Chondrocyte (in vitro differentiated cells): ENCODE measurements around the gene BEND2. TPM values are rescaled to one million over a fixed set of nuclear protein-coding genes. Genes with fewer than 3 reads are reported as not detected.

ENCODE experiments used
- DNase-seq: peaks from one replicate; pipeline ENCODE4 v3.0.0; 2021; ENCODE audit warnings: mixed read lengths, low spot score
- H3K27ac Mint-ChIP-seq: one replicate; pipeline ENCODE4 v1.8.0; 2021; ENCODE audit warnings: mild to moderate bottlenecking, moderate library complexity, mixed read lengths; ENCODE audit not compliant: unreplicated experiment
- H3K27me3 Mint-ChIP-seq: 2 replicates; pipeline ENCODE4 v1.8.0; 2021; ENCODE audit warnings: low read depth, mixed read lengths
- H3K36me3 Mint-ChIP-seq: 2 replicates; pipeline ENCODE4 v1.8.0; 2021; ENCODE audit warnings: low read depth, mixed read lengths
- H3K4me1 Mint-ChIP-seq: 2 replicates; pipeline ENCODE4 v1.8.0; 2021; ENCODE audit warnings: low read depth, mild to moderate bottlenecking, mixed read lengths
- H3K4me3 Mint-ChIP-seq: one replicate; pipeline ENCODE4 v1.8.0; 2021; ENCODE audit warnings: mild to moderate bottlenecking, moderate library complexity, mixed read lengths; ENCODE audit not compliant: unreplicated experiment
- H3K9me3 Mint-ChIP-seq: 2 replicates; pipeline ENCODE4 v1.8.0; 2021; ENCODE audit warnings: low read depth, mixed read lengths
- total RNA-seq: library from RNA; stranded (reverse); gene quantifications from 3 replicates; pipeline ENCODE4 v1.2.1, GENCODE V29; 2021
- TF ChIP-seq, protein P1 (sequence below): fragments of 200-600 bp; sonication (generic); IDR thresholded peaks from 2 replicates; pipeline ENCODE4 v1.5.0; 2021; ENCODE audit warnings: antibody characterized with exemption, mild to moderate bottlenecking, moderate library complexity

BEND2 gene
- total RNA-seq, 1 donor from 2014 or later, result not detected

DNA sequence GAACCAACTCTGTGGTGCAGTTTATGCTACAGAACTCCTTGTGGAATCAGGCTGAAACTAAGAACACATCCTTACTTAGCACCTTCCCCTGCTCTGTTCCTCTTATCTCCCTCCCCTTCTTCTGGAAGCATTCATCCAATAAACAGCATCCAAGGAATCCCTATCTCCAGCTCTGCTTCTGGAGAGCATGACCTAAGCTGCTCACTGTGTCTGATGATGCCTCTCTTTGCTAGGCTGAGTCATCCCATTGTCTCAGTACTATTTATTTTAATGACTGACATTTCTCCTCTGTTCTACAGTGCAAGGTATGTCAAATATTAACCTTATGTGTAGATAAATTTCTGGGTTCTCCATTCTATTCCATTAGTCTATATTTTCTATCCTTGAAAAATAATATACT lies 71.2 kb downstream of the BEND2 start:
- H3K9me3 Mint-ChIP-seq, result no peaks in the 10 kb centered on the region

GRCh38 chrX:18146954-18147353 lies 73.7 kb downstream of the BEND2 start:
- DNase-seq, result no peak
- Mint-ChIP-seq H3K36me3 (no peaks in the 10 kb centered on the region), H3K27ac (no peak overlapping the region), H3K27me3 (peaks cover 2% of the 10 kb centered on the region), H3K9me3 (no peaks in the 10 kb centered on the region), H3K4me3 (no peak overlapping the region), H3K4me1 (no peaks in the 10 kb centered on the region)
- TF ChIP-seq, protein P1, sequence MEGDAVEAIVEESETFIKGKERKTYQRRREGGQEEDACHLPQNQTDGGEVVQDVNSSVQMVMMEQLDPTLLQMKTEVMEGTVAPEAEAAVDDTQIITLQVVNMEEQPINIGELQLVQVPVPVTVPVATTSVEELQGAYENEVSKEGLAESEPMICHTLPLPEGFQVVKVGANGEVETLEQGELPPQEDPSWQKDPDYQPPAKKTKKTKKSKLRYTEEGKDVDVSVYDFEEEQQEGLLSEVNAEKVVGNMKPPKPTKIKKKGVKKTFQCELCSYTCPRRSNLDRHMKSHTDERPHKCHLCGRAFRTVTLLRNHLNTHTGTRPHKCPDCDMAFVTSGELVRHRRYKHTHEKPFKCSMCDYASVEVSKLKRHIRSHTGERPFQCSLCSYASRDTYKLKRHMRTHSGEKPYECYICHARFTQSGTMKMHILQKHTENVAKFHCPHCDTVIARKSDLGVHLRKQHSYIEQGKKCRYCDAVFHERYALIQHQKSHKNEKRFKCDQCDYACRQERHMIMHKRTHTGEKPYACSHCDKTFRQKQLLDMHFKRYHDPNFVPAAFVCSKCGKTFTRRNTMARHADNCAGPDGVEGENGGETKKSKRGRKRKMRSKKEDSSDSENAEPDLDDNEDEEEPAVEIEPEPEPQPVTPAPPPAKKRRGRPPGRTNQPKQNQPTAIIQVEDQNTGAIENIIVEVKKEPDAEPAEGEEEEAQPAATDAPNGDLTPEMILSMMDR, result no peak

More for the DNA sequence above, 71.2 kb downstream of the BEND2 start:
- TF ChIP-seq, protein P1, result no peak
- peaks cover 2% of the 10 kb centered on the region for H3K27me3 Mint-ChIP-seq
- H3K27ac Mint-ChIP-seq, result no peak overlapping the region
- H3K4me3 Mint-ChIP-seq, result no peak overlapping the region
- DNase-seq, result no peak
- H3K4me1 Mint-ChIP-seq, result no peaks in the 10 kb centered on the region
- no peaks in the 10 kb centered on the region for H3K36me3 Mint-ChIP-seq

- Mint-ChIP-seq H3K27ac (no peak overlapping the region), H3K4me1 (no peaks in the 10 kb centered on the region), H3K9me3 (peaks cover 3% of the 10 kb centered on the region), H3K4me3 (no peak overlapping the region), H3K27me3 (peaks cover 2% of the 10 kb centered on the region), H3K36me3 (no peaks in the 10 kb centered on the region)
- TF ChIP-seq, protein P1, result no peak
- no peak for DNase-seq
Observed at GRCh38 chrX:18146009-18146408, 74.7 kb downstream of the BEND2 start.

- no peak for DNase-seq
- Mint-ChIP-seq H3K4me3 (no peak overlapping the region), H3K4me1 (no peaks in the 10 kb centered on the region), H3K36me3 (no peaks in the 10 kb centered on the region), H3K27me3 (no peaks in the 10 kb centered on the region), H3K9me3 (peaks cover 3% of the 10 kb centered on the region), H3K27ac (no peak overlapping the region)
- TF ChIP-seq, protein P1, result no peak
Observed at GRCh38 chrX:18136816-18137215, 83.9 kb downstream of the BEND2 start.

GRCh38 chrX:18133605-18134004 lies 87.1 kb downstream of the BEND2 start:
- no peak overlapping the region for H3K4me3 Mint-ChIP-seq
- H3K27ac Mint-ChIP-seq, result no peak overlapping the region
- H3K27me3 Mint-ChIP-seq, result no peaks in the 10 kb centered on the region
- no peaks in the 10 kb centered on the region for H3K4me1 Mint-ChIP-seq
- TF ChIP-seq, protein P1, result no peak
- peaks cover 9% of the 10 kb centered on the region for H3K9me3 Mint-ChIP-seq
- no peaks in the 10 kb centered on the region for H3K36me3 Mint-ChIP-seq
- no peak for DNase-seq
